HG02943 (cell line): ENCODE results near the gene OMG.
"Not testable (repeated sequence)": the region's sequence is repeated elsewhere in the genome, so short reads cannot be mapped to it uniquely, and the experiment has no call there.

Source experiments
- ATAC-seq: cut with Tn5 transposase; IDR thresholded peaks from one replicate; pipeline ENCODE4 v1.9.1; 2021; ENCODE audit warnings: mild to moderate bottlenecking, low read depth, moderate library complexity; ENCODE audit not compliant: unreplicated experiment

The OMG gene

GRCh38 chr17:31266042-31266441 lies 31.0 kb downstream of the OMG start:
- ATAC-seq: no peak

GRCh38 chr17:31262923-31263322 lies 34.1 kb downstream of the OMG start:
- ATAC-seq: not testable (repeated sequence)

GRCh38 chr17:31261601-31262000 lies 35.4 kb downstream of the OMG start:
- ATAC-seq: no peak

GRCh38 chr17:31260151-31260550 lies 36.9 kb downstream of the OMG start:
- no peak for ATAC-seq

- no peak for ATAC-seq
Measured at GRCh38 chr17:31256936-31257335, 40.1 kb downstream of the OMG start.

GRCh38 chr17:31254654-31255053 lies 42.4 kb downstream of the OMG start:
- ATAC-seq: no peak

GRCh38 chr17:31252741-31253140 lies 44.3 kb downstream of the OMG start:
- no peak for ATAC-seq

GRCh38 chr17:31251970-31252328 lies 45.1 kb downstream of the OMG start:
- no peak for ATAC-seq

GRCh38 chr17:31251105-31251969 lies 45.7 kb downstream of the OMG start:
- ATAC-seq: no peak

GRCh38 chr17:31250229-31250628 lies 46.8 kb downstream of the OMG start:
- ATAC-seq: no peak

GRCh38 chr17:31249835-31250141 lies 47.3 kb downstream of the OMG start:
- no peak for ATAC-seq

GRCh38 chr17:31248986-31249834 lies 47.8 kb downstream of the OMG start:
- ATAC-seq: no peak
